ENCODE results near the gene BMAL1.
"Not testable (repeated sequence)": the region's sequence is repeated elsewhere in the genome, so short reads cannot be mapped to it uniquely, and the experiment has no call there.

The BMAL1 gene

DNA sequence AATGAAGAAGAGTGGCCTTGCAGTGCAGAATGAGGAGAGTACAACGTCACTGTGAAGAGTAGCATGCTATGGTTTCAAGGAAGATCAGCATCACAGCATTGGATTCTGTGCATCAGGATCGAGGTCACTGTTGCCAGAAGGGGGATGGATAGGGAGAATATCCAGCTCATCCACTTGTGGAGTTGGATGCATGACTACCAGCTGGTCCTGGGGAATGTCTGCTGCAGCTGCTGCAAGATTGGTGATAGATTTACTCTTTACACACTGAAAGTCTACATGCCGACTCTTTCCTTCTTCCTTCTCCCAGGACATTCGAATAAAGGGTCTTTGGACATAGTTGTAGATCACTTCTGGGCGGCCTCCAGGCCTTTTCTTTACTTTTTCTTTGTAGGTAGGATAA lies 111.2 kb downstream of the BMAL1 start:
- no peak for DNase-seq

- no peak for DNase-seq
Observed at GRCh38 chr11:13391217-13391616, 113.6 kb downstream of the BMAL1 start.

GRCh38 chr11:13398335-13398734 lies 120.7 kb downstream of the BMAL1 start:
- DNase-seq, result not testable (repeated sequence)

DNA sequence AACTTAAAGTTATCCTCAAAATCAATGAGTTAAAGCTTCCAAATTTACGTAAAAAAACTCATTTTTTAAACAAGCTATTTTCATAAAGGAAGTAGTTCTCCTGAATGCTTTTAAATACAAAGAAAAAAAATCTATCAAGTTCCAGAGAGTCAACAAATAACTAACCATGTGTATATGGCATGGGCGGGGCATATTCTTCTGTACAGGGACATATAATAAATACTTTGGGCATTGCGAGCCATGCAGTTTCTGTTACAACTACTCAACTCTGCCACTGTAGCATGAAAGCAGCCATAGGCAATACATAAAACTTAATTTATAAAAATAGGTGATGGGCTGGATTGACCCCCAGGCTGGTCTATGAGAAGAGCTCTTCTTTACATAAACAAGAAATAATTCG lies 127.6 kb downstream of the BMAL1 start:
- no peak for DNase-seq

- DNase-seq, result no peak
Observed at GRCh38 chr11:13415201-13415600, 137.6 kb downstream of the BMAL1 start.

DNA sequence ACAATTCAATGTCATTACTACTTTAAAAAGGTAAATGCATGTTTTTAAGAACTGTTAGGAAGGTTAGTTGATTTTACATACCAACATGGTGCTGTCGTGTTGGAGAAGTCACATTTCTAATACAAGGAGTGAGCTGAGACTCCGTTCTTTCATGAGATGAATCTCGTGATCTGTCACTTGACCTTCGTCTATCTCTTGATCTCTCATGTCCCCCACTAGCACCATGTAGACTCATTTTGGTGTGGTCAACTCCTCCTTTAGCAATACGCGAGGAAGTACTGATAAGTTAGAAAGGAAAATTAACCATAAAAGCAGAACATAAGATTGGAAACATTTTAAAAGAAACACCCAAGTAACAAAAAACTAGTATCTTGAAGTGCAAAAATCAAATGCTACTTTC lies 144.0 kb downstream of the BMAL1 start:
- DNase-seq, result no peak

- no peak for DNase-seq
Observed at GRCh38 chr11:13423372-13423771, 145.8 kb downstream of the BMAL1 start.

- DNase-seq, result no peak
Observed at GRCh38 chr11:13427440-13427839, 149.8 kb downstream of the BMAL1 start.

- no peak for DNase-seq
Observed at GRCh38 chr11:13429288-13429687, 151.7 kb downstream of the BMAL1 start.

DNA sequence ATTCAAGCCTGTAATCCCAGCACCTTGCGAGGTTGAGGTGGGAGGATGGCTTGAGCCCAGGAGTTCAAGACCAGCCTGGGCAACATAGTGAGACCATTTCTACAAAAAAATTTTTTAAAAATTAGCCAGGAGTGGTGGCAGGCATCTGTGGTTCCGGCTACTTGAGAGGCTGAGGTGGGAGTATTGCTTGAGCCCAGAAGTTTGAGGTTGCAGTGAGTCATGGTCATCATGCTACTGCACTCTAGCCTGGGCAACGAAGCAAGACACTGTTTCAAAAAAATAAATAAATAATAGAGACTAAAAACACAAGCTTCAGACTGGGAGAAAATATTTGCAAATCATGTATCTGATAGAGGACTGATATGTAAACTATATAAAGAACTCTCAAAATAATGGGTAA lies 152.2 kb downstream of the BMAL1 start:
- DNase-seq, result no peak

GRCh38 chr11:13433437-13433836 lies 155.8 kb downstream of the BMAL1 start:
- no peak for DNase-seq

DNA sequence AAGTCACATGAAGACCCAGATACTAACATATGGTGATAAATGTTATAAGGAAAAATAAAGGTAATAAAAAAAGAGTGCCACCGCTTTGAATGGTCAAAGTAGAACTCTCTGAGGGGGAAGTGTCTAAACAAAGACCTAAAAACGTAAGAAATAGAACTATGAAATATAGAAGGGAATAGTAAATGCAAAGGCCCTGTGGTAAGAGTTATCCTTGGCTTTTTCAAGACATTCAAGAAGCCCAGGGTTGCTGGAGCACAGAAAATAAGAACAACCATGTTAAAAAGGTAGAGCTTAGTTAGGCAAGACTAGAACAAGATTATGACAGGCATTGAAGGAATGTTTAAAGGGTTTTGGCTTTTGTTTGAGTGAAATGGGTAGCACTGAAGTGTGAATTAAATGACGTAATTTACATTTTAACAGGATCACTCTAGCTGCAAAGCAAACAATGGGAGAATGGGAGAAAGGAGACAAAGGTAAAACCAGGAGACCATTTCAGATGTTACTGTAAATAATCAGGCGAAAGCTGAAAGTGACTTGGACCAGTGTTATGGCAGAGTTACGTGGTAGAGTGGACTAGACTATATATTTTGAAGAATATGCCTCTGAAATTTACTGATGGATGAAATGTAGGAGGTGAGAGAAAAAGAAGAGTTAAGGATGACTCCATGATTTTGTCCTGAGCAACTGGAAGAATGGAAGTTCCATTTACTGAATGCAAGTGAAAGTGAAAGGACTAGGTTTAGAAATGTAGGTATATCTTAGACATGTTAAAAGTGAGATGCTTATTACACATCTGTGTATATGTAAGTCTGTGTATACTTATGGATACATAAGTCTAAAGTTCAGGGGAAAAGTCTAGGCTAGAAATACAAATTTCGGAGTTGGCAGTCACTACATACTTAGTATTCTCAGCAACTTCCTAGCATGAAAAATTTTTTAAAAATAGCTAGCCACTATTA lies 156.9 kb downstream of the BMAL1 start:
- no peak for DNase-seq

DNA sequence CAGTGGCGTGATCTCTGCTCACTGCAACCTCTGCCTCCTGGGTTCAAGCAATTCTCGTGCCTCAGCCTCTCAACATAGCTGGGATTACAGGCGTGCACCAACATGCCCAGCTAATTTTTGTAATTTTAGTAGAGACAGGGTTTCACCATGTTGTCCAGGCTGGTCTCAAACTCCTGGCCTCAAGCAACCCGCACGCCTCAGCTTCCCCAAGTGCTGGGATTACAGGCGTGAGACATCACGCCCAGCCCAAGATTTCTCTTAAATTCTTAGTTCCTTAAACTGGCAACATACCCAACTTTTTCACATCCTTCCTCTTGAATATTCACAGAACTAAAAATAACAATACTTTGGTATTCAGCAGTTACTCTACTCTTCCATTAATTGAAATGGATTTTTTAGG lies 159.2 kb downstream of the BMAL1 start:
- DNase-seq, result not testable (repeated sequence)

Measured in hippocampal formation (tissue), 2 donors.